IMR-90 (cell line): Measurements from ENCODE around the gene PAWR. TPM values are rescaled to one million over a fixed set of nuclear protein-coding genes. Genes with fewer than 3 reads are reported as not detected.

Source experiments
- ATAC-seq: fragments of 200-7000 bp; cut with Tn5 transposase; 2 replicates; pipeline ENCODE4 v1.9.1; 2020; ENCODE audit warnings: low read depth, mild to moderate bottlenecking, moderate library complexity
- BruUV-seq: library from RNA; stranded (reverse); fragments of 400-500 nt; replicated peaks from 2 replicates; lab custom pipeline; 2021; lab: Mats Ljungman, UMichigan
- CTCF ChIA-PET: fragments of 300-600 bp; formaldehyde crosslinking; extraction: SDS; loops from one replicate; lab custom pipeline; 2021; ENCODE audit warnings: antibody characterized with exemption; lab: Yijun Ruan, JAX
- POLR2A ChIA-PET: fragments of 300-600 bp; sonication (Branson Sonifier 250); formaldehyde crosslinking; loops from one replicate; lab custom pipeline; 2022; ENCODE audit warnings: antibody characterized with exemption; ENCODE audit not compliant: unreplicated experiment; lab: Charles Lee
- DNase-seq: peaks from one replicate; pipeline ENCODE4 v3.0.0; 2013
- H2AFZ ChIP-seq: replicated peaks from 2 replicates; pipeline ENCODE3; 2013; ENCODE audit warnings: low read length, mild to moderate bottlenecking; ENCODE audit not compliant: poor library complexity
- H2AK5ac ChIP-seq: 2 replicates; pipeline ENCODE4 v1.6.1; 2013; ENCODE audit warnings: low read depth, low read length, inconsistent platforms
- H2AK9ac ChIP-seq: replicated peaks from 2 replicates; pipeline ENCODE3; 2013; ENCODE audit warnings: mild to moderate bottlenecking, low read depth, low read length, moderate library complexity; ENCODE audit not compliant: poor library complexity
- H2BK120ac ChIP-seq: 2 replicates; pipeline ENCODE4 v1.6.1; 2013; ENCODE audit warnings: low read depth, low read length, inconsistent platforms
- H2BK15ac ChIP-seq: 3 replicates; pipeline ENCODE4 v1.6.1; 2013; ENCODE audit warnings: low read depth, low read length, inconsistent platforms
- H2BK20ac ChIP-seq: 2 replicates; pipeline ENCODE4 v1.6.1; 2013; ENCODE audit warnings: low read depth, mild to moderate bottlenecking, inconsistent platforms, low read length, moderate library complexity
- H2BK5ac ChIP-seq: 2 replicates; pipeline ENCODE4 v1.6.1; 2013; ENCODE audit warnings: mild to moderate bottlenecking, low read depth, low read length, inconsistent platforms; ENCODE audit not compliant: poor library complexity, severe bottlenecking
- H3K14ac ChIP-seq: replicated peaks from 2 replicates; pipeline ENCODE4 v1.6.1; 2013; ENCODE audit warnings: low read depth, low read length, inconsistent platforms
- H3K18ac ChIP-seq: 2 replicates; pipeline ENCODE4 v1.6.1; 2013; ENCODE audit warnings: low read depth, low read length, control low read depth
- H3K23ac ChIP-seq: 2 replicates; pipeline ENCODE4 v1.6.1; 2013; ENCODE audit warnings: low read depth, low read length, inconsistent platforms
- H3K27ac ChIP-seq: 2 replicates; pipeline ENCODE4 v1.5.1; 2013; ENCODE audit warnings: mild to moderate bottlenecking, control low read depth, low read length; ENCODE audit not compliant: insufficient read depth
- H3K27me3 ChIP-seq: 2 replicates; pipeline ENCODE4 v1.6.1; 2013; ENCODE audit warnings: low read length; ENCODE audit not compliant: control insufficient read depth, insufficient read depth
- H3K36me3 ChIP-seq: 2 replicates; pipeline ENCODE4 v1.6.1; 2013; ENCODE audit warnings: low read length, mixed read lengths; ENCODE audit not compliant: control insufficient read depth, insufficient read depth
- H3K4ac ChIP-seq: 2 replicates; pipeline ENCODE4 v1.6.1; 2013; ENCODE audit warnings: low read depth, low read length, inconsistent platforms
- H3K4me1 ChIP-seq: 2 replicates; pipeline ENCODE4 v1.6.1; 2013; ENCODE audit warnings: low read length, mixed read lengths; ENCODE audit not compliant: control insufficient read depth, insufficient read depth
- H3K4me2 ChIP-seq: 2 replicates; pipeline ENCODE4 v1.6.1; 2013; ENCODE audit warnings: low read depth, mild to moderate bottlenecking, control low read depth, low read length, moderate library complexity
- H3K4me3 ChIP-seq: 2 replicates; pipeline ENCODE4 v1.5.1; 2013; ENCODE audit warnings: low read depth, mild to moderate bottlenecking, control low read depth, low read length, moderate library complexity; ENCODE audit not compliant: insufficient read depth
- H3K56ac ChIP-seq: 2 replicates; pipeline ENCODE4 v1.6.1; 2013; ENCODE audit warnings: low read length, inconsistent platforms; ENCODE audit not compliant: insufficient read depth; ENCODE audit errors: extremely low read depth
- H3K79me1 ChIP-seq, 2 experiments: 2 replicates each; pipeline ENCODE4 v1.6.1; 2013; ENCODE audit warnings: low read length in 2 of 2, inconsistent platforms in 1 of 2, low read depth in 1 of 2
- H3K9ac ChIP-seq: 2 replicates; pipeline ENCODE4 v1.6.1; 2013; ENCODE audit warnings: low read depth, low read length, control low read depth
- H3K9me1 ChIP-seq: 2 replicates; pipeline ENCODE4 v1.6.1; 2013; ENCODE audit warnings: low read length, inconsistent platforms; ENCODE audit not compliant: insufficient read depth
- H3K9me3 ChIP-seq: 2 replicates; pipeline ENCODE4 v1.6.1; 2013; ENCODE audit warnings: low read length; ENCODE audit not compliant: control insufficient read depth, insufficient read depth
- H4K20me1 ChIP-seq: 2 replicates; pipeline ENCODE4 v1.6.1; 2013; ENCODE audit warnings: low read length, inconsistent platforms; ENCODE audit not compliant: insufficient read depth
- H4K5ac ChIP-seq: 2 replicates; pipeline ENCODE4 v1.6.1; 2013; ENCODE audit warnings: mild to moderate bottlenecking, low read depth, low read length, control low read depth
- H4K8ac ChIP-seq, 2 experiments: 2 replicates each; pipeline ENCODE4 v1.6.1; 2013; ENCODE audit warnings: low read depth in 2 of 2, low read length in 2 of 2, control low read depth in 1 of 2, inconsistent platforms in 1 of 2
- H4K91ac ChIP-seq: 2 replicates; pipeline ENCODE4 v1.6.1; 2013; ENCODE audit warnings: low read depth, low read length, inconsistent platforms; ENCODE audit not compliant: insufficient read depth
- BHLHE40 ChIP-seq: fragments of 150-350 bp; IDR thresholded peaks from 2 replicates; pipeline ENCODE4 v1.6.1; 2016; ENCODE audit warnings: mild to moderate bottlenecking, low read depth, low read length
- CEBPB ChIP-seq: IDR thresholded peaks from 2 replicates; pipeline ENCODE4 v1.6.1; 2012; ENCODE audit warnings: low read depth, low read length, improper control_type of control experiment
- CHD1 ChIP-seq: IDR thresholded peaks from 2 replicates; pipeline ENCODE4 v1.6.1; 2012; ENCODE audit warnings: low read depth, low read length, improper control_type of control experiment
- CTCF ChIP-seq: conservative IDR thresholded peaks from 2 replicates; pipeline ENCODE4 v1.5.1; 2012; ENCODE audit warnings: mild to moderate bottlenecking, low read depth, low read length, improper control_type of control experiment
- ELK1 ChIP-seq: fragments of 150-350 bp; IDR thresholded peaks from 2 replicates; pipeline ENCODE4 v1.6.1; 2016; ENCODE audit warnings: low read depth, mild to moderate bottlenecking, low read length, moderate library complexity, borderline replicate concordance
- FOS ChIP-seq: fragments of 150-350 bp; IDR thresholded peaks from 2 replicates; pipeline ENCODE4 v1.6.1; 2016; ENCODE audit warnings: low read depth, low read length
- MAFK ChIP-seq: IDR thresholded peaks from 2 replicates; pipeline ENCODE4 v1.6.1; 2012; ENCODE audit warnings: low read depth, low read length, improper control_type of control experiment
- MAZ ChIP-seq: IDR thresholded peaks from 2 replicates; pipeline ENCODE4 v1.6.1; 2012; ENCODE audit warnings: low read depth, mild to moderate bottlenecking, low read length, improper control_type of control experiment, moderate library complexity, borderline replicate concordance
- MXI1 ChIP-seq: IDR thresholded peaks from 2 replicates; pipeline ENCODE4 v1.6.1; 2012; ENCODE audit warnings: low read depth, mild to moderate bottlenecking, low read length, moderate library complexity, borderline replicate concordance
- NFE2L2 ChIP-seq: fragments of 150-350 bp; IDR thresholded peaks from 2 replicates; pipeline ENCODE4 v1.6.1; 2016; ENCODE audit warnings: low read depth, mild to moderate bottlenecking, low read length
- POLR2A ChIP-seq: IDR thresholded peaks from 2 replicates; pipeline ENCODE4 v1.6.1; 2012; ENCODE audit warnings: mild to moderate bottlenecking, low read depth, low read length
- RAD21 ChIP-seq: IDR thresholded peaks from 2 replicates; pipeline ENCODE4 v1.6.1; 2012; ENCODE audit warnings: low read length, improper control_type of control experiment
- RCOR1 ChIP-seq: IDR thresholded peaks from 2 replicates; pipeline ENCODE4 v1.6.1; 2012; ENCODE audit warnings: mild to moderate bottlenecking, low read length, improper control_type of control experiment; ENCODE audit not compliant: insufficient replicate concordance
- RFX5 ChIP-seq: IDR thresholded peaks from 2 replicates; pipeline ENCODE4 v1.8.0; 2012; ENCODE audit warnings: low read depth, mild to moderate bottlenecking, low read length, moderate library complexity
- SMC3 ChIP-seq: fragments of 150-350 bp; IDR thresholded peaks from 2 replicates; pipeline ENCODE4 v1.6.1; 2016; ENCODE audit warnings: low read depth, mild to moderate bottlenecking, antibody characterized with exemption, low read length, moderate library complexity
- USF2 ChIP-seq: fragments of 150-350 bp; IDR thresholded peaks from 2 replicates; pipeline ENCODE4 v1.6.1; 2017; ENCODE audit warnings: mild to moderate bottlenecking, antibody characterized with exemption, low read length, low read depth
- WGBS, 2 experiments: methylation state at CpG; one replicate each; pipeline versions ENCODE4 v1.1.5 to v1.1.7; 2013; ENCODE audit warnings: missing lambda C conversion rate in 2 of 2; ENCODE audit not compliant: insufficient read length in 1 of 2; ENCODE audit errors: extremely low coverage in 2 of 2; 5-methylcytosine and 5-hydroxymethylcytosine counted together
- dilution Hi-C: fragments of 300-500 bp; cut with HindIII; formaldehyde crosslinking; loops from one replicate; pipeline ENCODE4 v1.14.3; 2018; ENCODE audit warnings: low sequenced_read_pairs; ENCODE audit not compliant: unreplicated experiment
- in situ Hi-C: fragments of 300-500 bp; cut with MboI; formaldehyde crosslinking; loops from 3 replicates; pipeline ENCODE4 v1.14.3; 2019; ENCODE audit warnings: low sequenced_read_pairs, inconsistent platforms, mixed read lengths
- intact Hi-C: fragments of 100-400 bp; cut with micrococcal nuclease; formaldehyde crosslinking; loops from 2 replicates; pipeline ENCODE4 v1.10.0; 2022
- polyA plus RNA-seq, 3 experiments: library from polyadenylated mRNA; depleted of rRNA; stranded (reverse); fragments of >200 nt; gene quantifications; 2 replicates each; pipeline ENCODE4 v1.2.3, GENCODE V29; 2012; ENCODE audit warnings: low replicate concordance in 1 of 3
- total RNA-seq: library from RNA; depleted of rRNA; stranded (reverse); fragments of >200 nt; gene quantifications from 2 replicates; pipeline ENCODE4 v1.2.3, GENCODE V29; 2012

The PAWR gene
- total and polyA plus RNA-seq, 2 of the 4 experiments (the other 2 are of a cell fraction) = 13.2 to 13.6 TPM

- Histone ChIP-seq H2AFZ (no peak overlapping the region), H2AK9ac (no peak overlapping the region), H2BK120ac (no peak overlapping the region), H2AK5ac (no peak overlapping the region), H2BK20ac (no peak overlapping the region), H3K4me3 (no peak overlapping the region), H2BK15ac (no peak overlapping the region), H3K9me3 (no peaks in the 10 kb centered on the region), H3K36me3 (no peaks in the 10 kb centered on the region), H2BK5ac (no peak overlapping the region), H3K18ac (no peak overlapping the region), H3K14ac (no peak overlapping the region), H3K4me1 (peaks cover 4% of the 10 kb centered on the region), H3K9ac (no peak overlapping the region), H3K27ac (no peak overlapping the region), H3K56ac (no peak overlapping the region), H4K20me1 (peaks cover 3% of the 10 kb centered on the region; the same call in 1 of the 2 replicates), H3K23ac (no peak overlapping the region), H4K91ac (no peak overlapping the region), H3K27me3 (no peaks in the 10 kb centered on the region), H3K79me1 (peaks cover 9 to 50% of the 10 kb centered on the region in 2 experiments), H3K4ac (no peak overlapping the region), H3K4me2 (no peak overlapping the region), H3K9me1 (no peaks in the 10 kb centered on the region; the same call in 1 of the 2 replicates), H4K5ac (no peak overlapping the region), H4K8ac (no peak overlapping the region)
- CTCF ChIA-PET = no interaction called here
- dilution Hi-C loops = no loop called here
- intact Hi-C loops = no loop called here
- POLR2A ChIA-PET = no interaction called here
- no CpG with 5 or more reads among the region's 7 CpGs for WGBS, 2 experiments
- in situ Hi-C loops = no loop called here
- no peak for TF ChIP-seq MAZ
- TF ChIP-seq FOS = no peak
- no peak for TF ChIP-seq RFX5
- TF ChIP-seq CEBPB = no peak
- no peak for TF ChIP-seq MXI1
- no peak for TF ChIP-seq BHLHE40
- no peak for TF ChIP-seq POLR2A
- no peak for TF ChIP-seq RCOR1
- TF ChIP-seq RAD21 = no peak
- TF ChIP-seq ELK1 = no peak
- no peak for TF ChIP-seq CHD1
- TF ChIP-seq CTCF = no peak
- no peak for TF ChIP-seq NFE2L2
- no peak for TF ChIP-seq MAFK
- no peak for TF ChIP-seq USF2
- TF ChIP-seq SMC3 = no peak
- no TSS peak for BruUV-seq
- no peak for DNase-seq
- ATAC-seq = no peak
Measured at GRCh38 chr12:79657136-79657535, 33.6 kb downstream of the PAWR start.
